Lower leg skin (tissue), 4 donors: Measurements from ENCODE around the gene SORT1. TPM values are rescaled to one million over a fixed set of nuclear protein-coding genes. Genes with fewer than 3 reads are reported as not detected.

Experiments used
- DNase-seq, 2 donors: peaks; one replicate each; pipeline ENCODE4 v3.0.0-alpha.2; 2019; ENCODE audit warnings: low spot score in 2 of 2
- H3K4me3 ChIP-seq: fragments of 200-600 bp; sonication (generic); 2 replicates; pipeline ENCODE4 v1.5.1; 2017; ENCODE audit warnings: mild to moderate bottlenecking, low read depth; ENCODE audit not compliant: poor library complexity, severe bottlenecking
- POLR2A ChIP-seq, 2 donors: fragments of 450-650 bp; IDR thresholded peaks; one replicate each; pipeline ENCODE4 v1.6.1; 2016 to 2017; ENCODE audit warnings: antibody characterized with exemption in 2 of 2, mild to moderate bottlenecking in 1 of 2, moderate library complexity in 1 of 2
- whole genome bisulfite sequencing, 2 donors: methylation state at CpG; one replicate each; pipeline ENCODE4 v1.1.5; 2018; 5-methylcytosine and 5-hydroxymethylcytosine counted together
- intact Hi-C: fragments of 100-400 bp; cut with DNase I; formaldehyde crosslinking; loops from one replicate; pipeline ENCODE4 v1.15.0; 2023; ENCODE audit warnings: low total_unique reads
- total RNA-seq, 4 donors: library from RNA; depleted of rRNA; stranded (reverse); fragments of >200 nt; gene quantifications; one replicate each; pipeline ENCODE4 v1.1.0, GENCODE V29; 2016
- TF ChIP-seq, protein P1 (sequence below), 3 donors: fragments of 450-650 bp; IDR thresholded peaks; one replicate each; pipeline ENCODE4 v1.5.1; 2016; ENCODE audit warnings: antibody characterized with exemption in 3 of 3, mild to moderate bottlenecking in 3 of 3, moderate library complexity in 2 of 3

Gene SORT1
- total RNA-seq, 4 donors from 2014 or later, result 29.8 to 53.1 (median 39.5) TPM

DNA sequence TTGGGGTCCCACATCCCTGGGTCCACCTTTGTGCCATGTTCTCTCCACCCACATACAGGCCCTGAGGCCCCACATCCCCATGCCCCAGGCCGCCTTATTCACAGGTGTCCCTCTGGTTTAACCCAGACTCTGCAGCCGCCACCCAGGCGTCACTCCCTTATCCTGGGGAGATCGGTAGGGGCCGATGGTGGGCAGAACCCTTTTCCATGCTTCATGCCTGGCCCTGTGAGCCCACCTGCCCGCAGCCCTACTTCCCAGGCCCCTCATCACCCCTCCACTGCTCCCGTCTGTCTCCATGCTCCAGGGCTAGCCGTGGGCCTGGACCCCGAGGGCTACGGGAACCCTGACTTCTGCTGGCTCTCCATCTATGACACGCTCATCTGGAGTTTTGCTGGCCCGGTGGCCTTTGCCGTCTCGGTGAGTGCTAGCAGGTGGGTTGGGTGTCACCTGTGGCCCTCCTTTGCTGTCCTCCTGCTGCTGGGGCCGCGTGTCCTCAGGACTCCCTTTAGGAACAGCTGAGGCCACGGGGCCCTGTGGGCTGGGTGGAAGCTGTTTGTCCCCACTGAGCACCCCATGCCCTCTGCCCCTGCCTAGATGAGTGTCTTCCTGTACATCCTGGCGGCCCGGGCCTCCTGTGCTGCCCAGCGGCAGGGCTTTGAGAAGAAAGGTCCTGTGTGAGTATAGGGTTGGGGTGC is 126.9 kb downstream of the SORT1 start:
- WGBS, 2 donors, result 91 to 93% methylated on average over 18 to 19 of the region's 20 CpGs
- intact Hi-C loops, result no loop called here
- no peak for TF ChIP-seq POLR2A (IDR thresholded peaks at IDR 0.05)
- TF ChIP-seq, protein P1, sequence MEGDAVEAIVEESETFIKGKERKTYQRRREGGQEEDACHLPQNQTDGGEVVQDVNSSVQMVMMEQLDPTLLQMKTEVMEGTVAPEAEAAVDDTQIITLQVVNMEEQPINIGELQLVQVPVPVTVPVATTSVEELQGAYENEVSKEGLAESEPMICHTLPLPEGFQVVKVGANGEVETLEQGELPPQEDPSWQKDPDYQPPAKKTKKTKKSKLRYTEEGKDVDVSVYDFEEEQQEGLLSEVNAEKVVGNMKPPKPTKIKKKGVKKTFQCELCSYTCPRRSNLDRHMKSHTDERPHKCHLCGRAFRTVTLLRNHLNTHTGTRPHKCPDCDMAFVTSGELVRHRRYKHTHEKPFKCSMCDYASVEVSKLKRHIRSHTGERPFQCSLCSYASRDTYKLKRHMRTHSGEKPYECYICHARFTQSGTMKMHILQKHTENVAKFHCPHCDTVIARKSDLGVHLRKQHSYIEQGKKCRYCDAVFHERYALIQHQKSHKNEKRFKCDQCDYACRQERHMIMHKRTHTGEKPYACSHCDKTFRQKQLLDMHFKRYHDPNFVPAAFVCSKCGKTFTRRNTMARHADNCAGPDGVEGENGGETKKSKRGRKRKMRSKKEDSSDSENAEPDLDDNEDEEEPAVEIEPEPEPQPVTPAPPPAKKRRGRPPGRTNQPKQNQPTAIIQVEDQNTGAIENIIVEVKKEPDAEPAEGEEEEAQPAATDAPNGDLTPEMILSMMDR (IDR thresholded peaks at IDR 0.05), result no peak
- H3K4me3 ChIP-seq, result no peak overlapping the region
- DNase-seq, result no peak

DNA sequence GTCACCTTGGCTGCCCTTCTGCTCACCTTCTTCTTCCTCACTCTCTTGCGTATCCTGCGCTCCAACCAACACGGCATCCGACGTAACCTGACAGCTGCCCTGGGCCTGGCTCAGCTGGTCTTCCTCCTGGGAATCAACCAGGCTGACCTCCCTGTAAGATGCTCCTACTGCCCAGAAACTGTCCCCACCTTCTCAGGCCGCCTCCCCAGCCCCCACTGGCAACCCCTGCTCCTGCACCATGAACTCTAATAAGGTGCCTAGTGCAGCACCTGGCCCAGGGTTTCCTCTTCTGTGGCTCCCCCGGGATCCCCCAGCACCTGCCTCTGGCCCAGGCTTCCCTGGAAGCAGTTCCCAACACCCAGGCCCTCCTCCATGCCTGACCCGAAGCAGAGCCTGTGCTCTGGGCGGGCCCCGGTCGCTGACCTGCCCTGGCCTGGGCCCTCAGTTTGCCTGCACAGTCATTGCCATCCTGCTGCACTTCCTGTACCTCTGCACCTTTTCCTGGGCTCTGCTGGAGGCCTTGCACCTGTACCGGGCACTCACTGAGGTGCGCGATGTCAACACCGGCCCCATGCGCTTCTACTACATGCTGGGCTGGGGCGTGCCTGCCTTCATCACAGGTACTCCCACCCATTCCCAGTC is 127.6 kb downstream of the SORT1 start:
- DNase-seq, result no peak
- intact Hi-C loops, result no loop called here
- no peak for TF ChIP-seq POLR2A (IDR thresholded peaks at IDR 0.05)
- TF ChIP-seq, protein P1 (IDR thresholded peaks at IDR 0.05), result no peak
- no peak overlapping the region for H3K4me3 ChIP-seq
- 91 to 92% methylated on average over 17 of the region's 17 CpGs for WGBS, 2 donors

DNA sequence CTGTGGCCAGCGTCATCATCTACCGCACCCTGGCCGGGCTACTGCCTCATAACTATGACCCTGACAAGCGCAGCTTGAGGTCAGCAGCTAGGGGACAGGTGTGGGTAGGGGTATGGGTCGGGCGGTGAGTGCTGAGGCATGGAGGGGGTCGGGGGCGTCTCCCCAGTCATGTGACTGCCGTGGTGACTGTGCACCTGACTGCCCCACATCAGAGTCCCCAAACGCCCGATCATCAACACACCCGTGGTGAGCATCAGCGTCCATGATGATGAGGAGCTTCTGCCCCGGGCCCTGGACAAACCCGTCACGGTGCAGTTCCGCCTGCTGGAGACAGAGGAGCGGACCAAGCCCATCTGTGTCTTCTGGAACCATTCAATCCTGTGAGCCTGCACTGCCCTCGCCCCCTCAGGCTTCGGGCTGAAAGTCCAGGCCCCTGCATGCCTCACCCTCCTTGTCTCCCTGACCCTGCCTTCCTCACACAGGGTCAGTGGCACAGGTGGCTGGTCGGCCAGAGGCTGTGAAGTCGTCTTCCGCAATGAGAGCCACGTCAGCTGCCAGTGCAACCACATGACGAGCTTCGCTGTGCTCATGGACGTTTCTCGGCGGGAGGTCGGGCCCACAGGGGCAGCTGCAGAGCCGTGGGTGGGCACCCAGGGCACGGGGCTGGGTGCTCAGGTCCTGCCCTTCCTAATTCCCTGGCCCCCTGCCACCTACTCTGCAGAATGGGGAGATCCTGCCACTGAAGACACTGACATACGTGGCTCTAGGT is 128.3 kb downstream of the SORT1 start:
- intact Hi-C loops, result no loop called here
- WGBS, 2 donors, result 84 to 86% methylated on average over 14 to 29 of the region's 33 CpGs
- TF ChIP-seq, protein P1 (IDR thresholded peaks at IDR 0.05), result no peak
- no peak overlapping the region for H3K4me3 ChIP-seq
- no peak for DNase-seq

- WGBS, 2 donors, result 89 to 90% methylated on average over 20 to 22 of the region's 29 CpGs
- no peak for DNase-seq
Observed at GRCh38 chr1:109268431-109269211, 129.1 kb downstream of the SORT1 start.

GRCh38 chr1:109267743-109268300 is 129.9 kb downstream of the SORT1 start:
- WGBS, 2 donors, result 91 to 95% methylated on average over 17 of the region's 17 CpGs

More at GRCh38 chr1:109268431-109269211, 129.1 kb downstream of the SORT1 start:
- TF ChIP-seq, protein P1 (IDR thresholded peaks at IDR 0.05), result no peak
- intact Hi-C loops, result no loop called here
- H3K4me3 ChIP-seq, result no peak overlapping the region

More at GRCh38 chr1:109267743-109268300, 129.9 kb downstream of the SORT1 start:
- no peak for DNase-seq
- no peak overlapping the region for H3K4me3 ChIP-seq
- no peak for TF ChIP-seq POLR2A (IDR thresholded peaks at IDR 0.05)
- TF ChIP-seq, protein P1 (IDR thresholded peaks at IDR 0.05), result no peak
- intact Hi-C loops, result no loop called here
